ENCODE measurements around the gene TOM1L1.
"Not testable (repeated sequence)": the region's sequence is repeated elsewhere in the genome, so short reads cannot be mapped to it uniquely, and the experiment has no call there.

The TOM1L1 gene

GRCh38 chr17:54900457-54901229 lies at the start of gene TOM1L1:
TOM1L1 (plus strand) TSS chr17:54900852; CDS start chr17:54900866, 14 bp downstream.
- Mint-ChIP-seq H3K4me1 (peaks cover 8% of the 10 kb centered on the region), H3K9me3 (no peaks in the 10 kb centered on the region), H3K4me3 (no peak within 1 kb of the TSS), H3K27me3 (peaks cover 35% of the 10 kb centered on the region), H3K27ac (no peak within 1 kb of the TSS), H3K36me3 (no peaks in the 10 kb centered on the region)

GRCh38 chr17:54859187-54859586 lies 41.5 kb upstream of the TOM1L1 start:
- Mint-ChIP-seq H3K4me3 (no peak overlapping the region), H3K9me3 (no peaks in the 10 kb centered on the region), H3K4me1 (no peaks in the 10 kb centered on the region), H3K27ac (no peak overlapping the region), H3K36me3 (no peaks in the 10 kb centered on the region), H3K27me3 (peaks cover 1% of the 10 kb centered on the region)

GRCh38 chr17:54860617-54861470 lies 39.8 kb upstream of the TOM1L1 start:
- Mint-ChIP-seq H3K27ac (no peak overlapping the region), H3K9me3 (no peaks in the 10 kb centered on the region), H3K4me1 (no peaks in the 10 kb centered on the region), H3K36me3 (no peaks in the 10 kb centered on the region), H3K4me3 (no peak overlapping the region), H3K27me3 (peaks cover 4% of the 10 kb centered on the region)

- Mint-ChIP-seq H3K4me1 (no peaks in the 10 kb centered on the region), H3K27ac (no peak overlapping the region), H3K36me3 (no peaks in the 10 kb centered on the region), H3K4me3 (no peak overlapping the region), H3K9me3 (no peaks in the 10 kb centered on the region), H3K27me3 (peaks cover 4% of the 10 kb centered on the region)
These were observed 39.1 kb upstream of the TOM1L1 start for GRCh38 chr17:54861471-54861983.

- Mint-ChIP-seq H3K27me3 (peaks cover 6% of the 10 kb centered on the region), H3K9me3 (no peaks in the 10 kb centered on the region), H3K27ac (no peak overlapping the region), H3K4me3 (no peak overlapping the region), H3K36me3 (no peaks in the 10 kb centered on the region), H3K4me1 (no peaks in the 10 kb centered on the region)
These were observed 37.5 kb upstream of the TOM1L1 start for GRCh38 chr17:54863176-54863575.

GRCh38 chr17:54864070-54864469 lies 36.6 kb upstream of the TOM1L1 start:
- Mint-ChIP-seq H3K27me3 (peaks cover 6% of the 10 kb centered on the region), H3K4me3 (no peak overlapping the region), H3K27ac (no peak overlapping the region), H3K36me3 (no peaks in the 10 kb centered on the region), H3K4me1 (no peaks in the 10 kb centered on the region), H3K9me3 (no peaks in the 10 kb centered on the region)

GRCh38 chr17:54864636-54865356 lies 35.9 kb upstream of the TOM1L1 start:
- no peak overlapping the region for H3K27ac Mint-ChIP-seq

GRCh38 chr17:54867634-54868033 lies 33.0 kb upstream of the TOM1L1 start:
- no peak overlapping the region for H3K4me3 Mint-ChIP-seq
- H3K4me1 Mint-ChIP-seq = no peaks in the 10 kb centered on the region
- H3K36me3 Mint-ChIP-seq = no peaks in the 10 kb centered on the region
- peaks cover 11% of the 10 kb centered on the region for H3K27me3 Mint-ChIP-seq
- no peaks in the 10 kb centered on the region for H3K9me3 Mint-ChIP-seq
- H3K27ac Mint-ChIP-seq = no peak overlapping the region

More at GRCh38 chr17:54864636-54865356, 35.9 kb upstream of the TOM1L1 start:
- H3K27me3 Mint-ChIP-seq = peaks cover 6% of the 10 kb centered on the region
- H3K9me3 Mint-ChIP-seq = no peaks in the 10 kb centered on the region
- H3K36me3 Mint-ChIP-seq = no peaks in the 10 kb centered on the region
- no peak overlapping the region for H3K4me3 Mint-ChIP-seq
- no peaks in the 10 kb centered on the region for H3K4me1 Mint-ChIP-seq

- Mint-ChIP-seq H3K27ac (no peak overlapping the region), H3K4me3 (no peak overlapping the region), H3K27me3 (peaks cover 8% of the 10 kb centered on the region), H3K9me3 (no peaks in the 10 kb centered on the region), H3K36me3 (no peaks in the 10 kb centered on the region), H3K4me1 (no peaks in the 10 kb centered on the region)
These were observed 29.9 kb upstream of the TOM1L1 start for GRCh38 chr17:54870671-54871175.

GRCh38 chr17:54875906-54876305 lies 24.7 kb upstream of the TOM1L1 start:
- not testable (repeated sequence) for H3K27ac Mint-ChIP-seq, H3K36me3 Mint-ChIP-seq, H3K9me3 Mint-ChIP-seq, H3K4me1 Mint-ChIP-seq, H3K4me3 Mint-ChIP-seq
- peaks cover 18% of the 10 kb centered on the region for H3K27me3 Mint-ChIP-seq

- no peaks in the 10 kb centered on the region for H3K36me3 Mint-ChIP-seq
- no peak overlapping the region for H3K27ac Mint-ChIP-seq
- H3K4me1 Mint-ChIP-seq = no peaks in the 10 kb centered on the region
- no peak overlapping the region for H3K4me3 Mint-ChIP-seq
- H3K27me3 Mint-ChIP-seq = peaks cover 17% of the 10 kb centered on the region
- H3K9me3 Mint-ChIP-seq = peaks cover 4% of the 10 kb centered on the region
These were observed 23.9 kb upstream of the TOM1L1 start for GRCh38 chr17:54876656-54877195.

- Mint-ChIP-seq H3K27me3 (peaks cover 9% of the 10 kb centered on the region), H3K27ac (no peak overlapping the region), H3K4me1 (no peaks in the 10 kb centered on the region), H3K4me3 (no peak overlapping the region), H3K9me3 (peaks cover under 1% of the 10 kb centered on the region), H3K36me3 (no peaks in the 10 kb centered on the region)
These were observed 19.2 kb upstream of the TOM1L1 start for GRCh38 chr17:54881255-54881972.

- Mint-ChIP-seq H3K36me3 (no peaks in the 10 kb centered on the region), H3K27me3 (peaks cover 9% of the 10 kb centered on the region), H3K4me1 (no peaks in the 10 kb centered on the region), H3K27ac (no peak overlapping the region), H3K4me3 (no peak overlapping the region), H3K9me3 (no peaks in the 10 kb centered on the region)
These were observed 18.3 kb upstream of the TOM1L1 start for GRCh38 chr17:54882371-54882770.

- no peak overlapping the region for H3K27ac Mint-ChIP-seq
- H3K36me3 Mint-ChIP-seq = no peaks in the 10 kb centered on the region
- H3K4me3 Mint-ChIP-seq = no peak overlapping the region
- peaks cover 9% of the 10 kb centered on the region for H3K27me3 Mint-ChIP-seq
- H3K9me3 Mint-ChIP-seq = no peaks in the 10 kb centered on the region
- no peaks in the 10 kb centered on the region for H3K4me1 Mint-ChIP-seq
These were observed 17.7 kb upstream of the TOM1L1 start for GRCh38 chr17:54882950-54883349.

Measured in activated naive CD4-positive, alpha-beta T cell treated with anti-CD3 and anti-CD28 coated beads, Interleukin-2, amount 50 U/mL, for 24 hours (primary cell).